ENCODE measurements around the gene ASCC2.

- TF ChIP-seq, protein P1, sequence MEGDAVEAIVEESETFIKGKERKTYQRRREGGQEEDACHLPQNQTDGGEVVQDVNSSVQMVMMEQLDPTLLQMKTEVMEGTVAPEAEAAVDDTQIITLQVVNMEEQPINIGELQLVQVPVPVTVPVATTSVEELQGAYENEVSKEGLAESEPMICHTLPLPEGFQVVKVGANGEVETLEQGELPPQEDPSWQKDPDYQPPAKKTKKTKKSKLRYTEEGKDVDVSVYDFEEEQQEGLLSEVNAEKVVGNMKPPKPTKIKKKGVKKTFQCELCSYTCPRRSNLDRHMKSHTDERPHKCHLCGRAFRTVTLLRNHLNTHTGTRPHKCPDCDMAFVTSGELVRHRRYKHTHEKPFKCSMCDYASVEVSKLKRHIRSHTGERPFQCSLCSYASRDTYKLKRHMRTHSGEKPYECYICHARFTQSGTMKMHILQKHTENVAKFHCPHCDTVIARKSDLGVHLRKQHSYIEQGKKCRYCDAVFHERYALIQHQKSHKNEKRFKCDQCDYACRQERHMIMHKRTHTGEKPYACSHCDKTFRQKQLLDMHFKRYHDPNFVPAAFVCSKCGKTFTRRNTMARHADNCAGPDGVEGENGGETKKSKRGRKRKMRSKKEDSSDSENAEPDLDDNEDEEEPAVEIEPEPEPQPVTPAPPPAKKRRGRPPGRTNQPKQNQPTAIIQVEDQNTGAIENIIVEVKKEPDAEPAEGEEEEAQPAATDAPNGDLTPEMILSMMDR (IDR thresholded peaks at IDR 0.05): no peak
- TF ChIP-seq POLR2A (IDR thresholded peaks at IDR 0.05) (no peak), POLR2AphosphoS5 (IDR thresholded peaks at IDR 0.05) (no peak)
Observed at GRCh38 chr22:29753808-29754657, 84.0 kb downstream of the ASCC2 start.
